ENCODE data around the gene CABLES2. TPM values are rescaled to one million over a fixed set of nuclear protein-coding genes. Genes with fewer than 3 reads are reported as not detected.
A peak's percentile ranks its signal among the peaks of the same experiment; 100 is the strongest.

Gene CABLES2
- total RNA-seq, 4 donors from 2014 or later: 2.0 to 3.8 (median 2.2) TPM

- intact Hi-C loops (cut with DNase I): no loop called here
- Histone ChIP-seq H3K27ac (no peak overlapping the region), H3K9me3 (no peaks in the 10 kb centered on the region), H3K4me3 (no peak overlapping the region), H3K4me1 (peaks cover 25 to 34% (median 26%) of the 10 kb centered on the region in 3 donors), H3K27me3 (no peaks in the 10 kb centered on the region), H3K36me3 (no peaks in the 10 kb centered on the region)
- 50 to 100% methylated on average over 2 to 4 of the region's 19 CpGs for WGBS, 2 donors
- DNase-seq: no peak
- no peak for TF ChIP-seq POLR2A (IDR thresholded peaks at IDR 0.05)
- no peak for TF ChIP-seq CTCF (IDR thresholded peaks at IDR 0.05)
Observed at GRCh38 chr20:62410746-62411478, 3.8 kb upstream of the CABLES2 start.

- no peak overlapping the region for H3K27ac ChIP-seq
- TF ChIP-seq POLR2A (IDR thresholded peaks at IDR 0.05) (no peak), CTCF (IDR thresholded peaks at IDR 0.05) (peak in 4 of 6 experiments; percentile 33 to 50 (median 40))
- H3K9me3 ChIP-seq: no peaks in the 10 kb centered on the region
- H3K4me3 ChIP-seq: no peak overlapping the region
- H3K36me3 ChIP-seq: no peaks in the 10 kb centered on the region
- H3K4me1 ChIP-seq: peaks cover 31 to 41% (median 34%) of the 10 kb centered on the region in 3 donors
- 3 to 4% methylated on average over 4 to 9 of the region's 30 CpGs for WGBS, 2 donors
- intact Hi-C loops (cut with DNase I): no loop called here
- H3K27me3 ChIP-seq: no peaks in the 10 kb centered on the region
- DNase-seq: no peak
Observed at GRCh38 chr20:62409931-62410745, 3.1 kb upstream of the CABLES2 start.

- Histone ChIP-seq H3K9me3 (no peaks in the 10 kb centered on the region), H3K36me3 (no peaks in the 10 kb centered on the region), H3K4me1 (peaks cover 31 to 46% (median 34%) of the 10 kb centered on the region in 3 donors), H3K27ac (no peak overlapping the region), H3K4me3 (no peak overlapping the region), H3K27me3 (no peaks in the 10 kb centered on the region)
- intact Hi-C loops (cut with DNase I): no loop called here
- 78 to 81% methylated on average over 6 to 10 of the region's 12 CpGs for WGBS, 2 donors
- no peak for DNase-seq
- no peak for TF ChIP-seq CTCF (IDR thresholded peaks at IDR 0.05)
- TF ChIP-seq POLR2A (IDR thresholded peaks at IDR 0.05): no peak
Observed at GRCh38 chr20:62409086-62409853, 2.2 kb upstream of the CABLES2 start.

GRCh38 chr20:62408640-62409039 is 1.6 kb upstream of the CABLES2 start:
- no peak for DNase-seq
- H3K27ac ChIP-seq: no peak overlapping the region
- TF ChIP-seq CTCF (IDR thresholded peaks at IDR 0.05) (no peak), POLR2A (IDR thresholded peaks at IDR 0.05) (no peak)
- no peaks in the 10 kb centered on the region for H3K9me3 ChIP-seq
- WGBS, 2 donors: 73 to 92% methylated on average over 8 to 12 of the region's 12 CpGs
- H3K27me3 ChIP-seq: no peaks in the 10 kb centered on the region
- intact Hi-C loops (cut with DNase I): no loop called here
- no peak overlapping the region for H3K4me3 ChIP-seq
- peaks cover 31 to 46% (median 34%) of the 10 kb centered on the region in 3 donors for H3K4me1 ChIP-seq
- no peaks in the 10 kb centered on the region for H3K36me3 ChIP-seq
